GM19467 (cell line): ENCODE results near the gene ALG12.

Experiments
- ATAC-seq: cut with Tn5 transposase; IDR thresholded peaks from one replicate; pipeline ENCODE4 v1.9.1; 2021; ENCODE audit warnings: mild to moderate bottlenecking, moderate library complexity; ENCODE audit not compliant: unreplicated experiment

The ALG12 gene

GRCh38 chr22:49913446-49913845 is 4.8 kb downstream of the ALG12 start:
- ATAC-seq: no peak

GRCh38 chr22:49913026-49913425 is 5.2 kb downstream of the ALG12 start:
- ATAC-seq: no peak

DNA sequence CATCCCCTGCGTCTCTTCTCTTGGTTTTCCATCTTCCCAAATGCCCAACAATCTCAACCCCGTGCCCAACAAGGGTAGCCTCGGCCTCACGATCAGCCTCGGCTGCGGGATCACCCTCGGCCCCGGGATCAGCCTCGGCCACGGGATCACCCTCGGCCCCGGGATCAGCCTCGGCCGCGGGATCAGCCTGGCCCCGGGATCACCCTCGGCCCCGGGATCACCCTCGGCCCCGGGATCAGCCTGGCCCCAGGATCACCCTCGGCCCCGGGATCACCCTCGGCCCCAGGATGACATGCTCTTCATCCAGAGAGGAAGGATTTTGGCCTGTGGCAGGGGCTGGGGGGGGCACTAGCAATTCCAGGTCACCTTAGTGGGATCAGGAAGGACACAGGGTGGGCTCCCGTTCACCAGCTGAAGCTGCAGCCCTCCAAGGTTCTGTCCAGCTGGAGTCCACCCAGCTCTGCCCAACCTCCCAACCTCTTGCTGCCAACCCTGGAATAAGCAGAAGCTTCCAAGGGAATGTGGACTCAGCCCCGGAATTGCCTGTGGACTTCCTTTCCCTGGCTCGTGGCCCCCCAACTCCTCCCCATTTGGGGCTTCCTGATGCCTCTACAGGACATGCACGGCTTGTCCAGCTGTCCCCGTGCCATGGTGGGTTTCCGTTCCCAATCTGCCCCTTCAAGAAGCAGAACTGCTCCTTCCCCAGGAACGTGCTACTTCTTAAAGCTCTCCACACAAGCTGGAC is 6.2 kb downstream of the ALG12 start:
- ATAC-seq: no peak

DNA sequence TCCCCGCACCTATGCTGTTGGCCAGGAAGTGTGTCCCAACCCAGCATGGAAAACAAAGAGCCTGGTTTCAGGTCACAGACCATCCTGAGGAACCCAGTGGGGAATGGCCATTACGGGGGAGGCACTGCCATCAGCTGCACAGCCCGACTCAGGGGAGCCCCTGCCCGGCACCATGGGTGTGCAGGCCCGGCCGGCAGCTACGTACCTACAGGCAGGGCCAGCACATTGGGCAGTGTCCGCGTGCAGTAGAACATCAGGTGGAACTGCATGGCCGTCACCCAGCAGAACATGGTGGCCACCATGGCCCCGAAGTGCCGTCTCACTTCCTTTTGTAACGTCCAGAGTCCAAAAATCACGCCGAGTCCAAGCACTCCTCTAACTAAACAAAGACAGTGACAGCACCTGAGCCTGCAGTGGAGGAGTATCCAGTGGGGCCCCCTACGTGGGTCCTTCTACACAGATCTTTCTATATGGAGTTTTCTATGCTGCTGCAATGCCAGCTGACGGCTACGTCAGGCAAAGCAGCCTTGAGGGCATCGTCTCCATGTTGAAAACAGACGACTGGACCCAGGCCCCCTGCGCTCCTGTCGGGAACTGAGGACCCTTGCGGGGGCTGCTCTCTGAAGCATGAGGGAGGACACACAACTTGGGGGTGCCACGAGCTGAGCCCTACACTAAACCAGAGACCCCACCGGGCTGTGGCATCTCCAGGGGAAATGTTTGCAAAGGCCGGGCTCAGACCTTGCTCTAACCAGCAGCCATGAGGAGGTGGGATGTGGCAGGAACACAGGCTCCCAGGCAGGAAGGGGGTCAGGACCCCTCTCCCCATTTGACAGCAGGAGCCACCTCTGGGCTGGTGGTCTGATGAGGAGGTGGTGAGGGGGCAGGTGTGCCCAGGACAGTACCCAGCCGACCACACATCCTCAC is 7.7 kb downstream of the ALG12 start:
- no peak for ATAC-seq

DNA sequence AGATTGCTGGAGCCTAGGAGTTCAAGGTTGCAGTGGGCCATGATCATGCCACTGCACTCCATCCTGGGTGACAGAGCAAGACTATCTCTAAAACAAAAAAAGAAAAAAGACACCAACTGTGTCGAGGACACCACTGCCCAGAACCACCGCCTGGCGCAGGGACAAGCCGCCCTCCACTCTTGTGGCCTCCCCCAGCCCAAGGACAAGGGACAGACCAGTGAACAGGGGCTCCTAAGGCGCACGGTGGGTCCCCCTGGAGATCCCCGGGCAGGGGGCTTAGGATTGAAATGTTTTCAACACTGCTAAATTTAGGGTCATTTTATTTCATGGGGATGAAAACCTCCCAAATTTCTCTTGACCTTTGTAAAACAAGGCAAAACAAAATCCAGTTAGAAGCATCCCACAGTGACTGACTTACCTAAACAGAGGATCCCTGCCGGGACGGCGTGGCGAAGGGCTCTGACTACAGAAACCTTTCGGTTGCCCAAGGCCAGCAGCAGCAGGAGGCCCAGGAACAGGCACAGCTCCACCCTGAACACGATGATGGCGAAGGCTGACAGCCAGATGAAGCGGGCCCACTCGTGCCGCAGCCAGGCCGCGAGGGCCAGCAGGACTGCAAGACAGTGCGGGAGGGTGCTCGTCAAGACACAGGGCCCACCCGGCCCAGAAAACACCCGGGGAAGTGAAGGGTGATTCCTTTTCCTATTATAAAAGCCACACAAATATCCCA is 8.6 kb downstream of the ALG12 start:
- no peak for ATAC-seq

DNA sequence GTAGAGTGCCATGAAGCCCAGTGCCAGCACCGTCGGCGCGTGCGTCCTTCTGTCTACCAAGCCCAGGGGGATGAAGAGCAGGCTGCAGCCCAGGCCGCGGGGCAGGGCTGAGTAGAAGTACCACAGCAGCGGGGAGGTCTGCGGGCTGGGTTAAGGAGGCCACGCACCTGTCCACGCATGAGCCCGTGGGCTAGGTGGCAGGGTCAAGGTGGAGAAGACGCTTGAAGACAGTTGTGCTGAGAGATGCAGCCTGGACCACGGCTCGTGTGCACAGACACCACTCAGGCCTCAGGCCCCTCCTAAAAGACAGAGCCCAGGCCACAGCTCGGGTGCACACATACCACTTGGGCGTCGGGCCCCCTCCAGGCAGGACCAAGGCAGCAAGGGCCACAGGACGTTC is 10.4 kb downstream of the ALG12 start:
- ATAC-seq: no peak

GRCh38 chr22:49906799-49907290 is 11.4 kb downstream of the ALG12 start:
- ATAC-seq: no peak

DNA sequence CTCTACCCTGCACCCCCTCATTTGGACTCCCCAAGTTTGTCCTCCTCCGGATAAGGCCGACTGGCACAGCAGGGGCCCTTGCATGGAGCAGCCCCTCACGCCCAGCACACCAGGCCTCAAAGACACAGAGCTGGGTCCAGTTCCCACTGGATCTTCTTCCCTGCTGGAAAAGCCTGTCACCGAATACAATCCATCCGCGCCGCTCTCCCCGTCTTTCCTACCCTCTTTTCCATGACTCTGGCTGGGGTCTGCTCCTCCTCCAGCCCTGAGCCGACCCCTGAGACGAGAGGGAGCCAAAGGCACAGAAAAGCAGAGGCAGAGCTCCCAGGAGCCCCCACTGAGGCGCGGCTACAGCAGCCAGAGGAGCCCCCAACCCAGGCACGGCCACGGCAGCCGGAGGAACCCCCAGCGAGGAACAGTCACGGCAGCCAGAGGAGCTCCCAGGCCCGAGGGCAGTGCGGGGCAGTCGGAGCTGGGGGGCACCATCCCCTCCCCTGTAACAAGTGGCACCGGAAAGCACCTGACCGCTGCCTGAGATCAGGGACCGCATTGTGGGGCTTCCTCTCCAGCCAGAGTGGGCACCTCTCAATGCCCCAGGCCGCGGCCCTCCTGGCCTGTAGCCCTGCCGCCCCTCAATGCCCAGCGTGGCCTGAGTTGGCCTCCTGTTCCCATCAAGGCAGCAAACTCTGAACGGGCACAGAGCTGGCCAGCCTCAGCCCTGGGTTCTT is 12.0 kb downstream of the ALG12 start:
- no peak for ATAC-seq

GRCh38 chr22:49905465-49905864 is 12.8 kb downstream of the ALG12 start:
- no peak for ATAC-seq

GRCh38 chr22:49904040-49904369 is 14.2 kb downstream of the ALG12 start:
- no peak for ATAC-seq

GRCh38 chr22:49903322-49904039 is 14.8 kb downstream of the ALG12 start:
- ATAC-seq: no peak

- ATAC-seq: no peak
Measured at GRCh38 chr22:49901457-49901856, 16.8 kb downstream of the ALG12 start.

GRCh38 chr22:49900441-49901230 is 17.6 kb downstream of the ALG12 start:
- no peak for ATAC-seq

DNA sequence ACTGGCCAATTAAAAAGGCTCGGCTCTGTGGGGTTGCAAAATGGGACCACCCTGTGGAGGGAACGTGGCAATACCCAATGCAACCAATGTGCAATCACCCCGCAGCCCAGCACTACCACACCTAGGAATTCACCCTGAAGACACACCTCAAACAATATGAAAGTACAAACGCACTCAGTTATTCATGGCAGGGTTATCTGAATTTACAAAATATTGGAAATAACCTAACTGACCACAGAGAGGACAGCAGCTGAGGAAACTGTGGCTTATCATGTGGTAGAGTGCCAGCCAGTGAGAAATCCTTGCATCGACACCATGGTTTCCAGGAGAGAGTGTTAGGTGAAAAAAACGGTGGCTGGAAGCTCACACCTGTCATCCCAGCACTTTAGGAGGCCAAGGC is 18.7 kb downstream of the ALG12 start:
- ATAC-seq: no peak

GRCh38 chr22:49897015-49897684 is 21.1 kb downstream of the ALG12 start:
- no peak for ATAC-seq

- ATAC-seq: no peak
Measured at GRCh38 chr22:49896201-49896600, 22.0 kb downstream of the ALG12 start.

DNA sequence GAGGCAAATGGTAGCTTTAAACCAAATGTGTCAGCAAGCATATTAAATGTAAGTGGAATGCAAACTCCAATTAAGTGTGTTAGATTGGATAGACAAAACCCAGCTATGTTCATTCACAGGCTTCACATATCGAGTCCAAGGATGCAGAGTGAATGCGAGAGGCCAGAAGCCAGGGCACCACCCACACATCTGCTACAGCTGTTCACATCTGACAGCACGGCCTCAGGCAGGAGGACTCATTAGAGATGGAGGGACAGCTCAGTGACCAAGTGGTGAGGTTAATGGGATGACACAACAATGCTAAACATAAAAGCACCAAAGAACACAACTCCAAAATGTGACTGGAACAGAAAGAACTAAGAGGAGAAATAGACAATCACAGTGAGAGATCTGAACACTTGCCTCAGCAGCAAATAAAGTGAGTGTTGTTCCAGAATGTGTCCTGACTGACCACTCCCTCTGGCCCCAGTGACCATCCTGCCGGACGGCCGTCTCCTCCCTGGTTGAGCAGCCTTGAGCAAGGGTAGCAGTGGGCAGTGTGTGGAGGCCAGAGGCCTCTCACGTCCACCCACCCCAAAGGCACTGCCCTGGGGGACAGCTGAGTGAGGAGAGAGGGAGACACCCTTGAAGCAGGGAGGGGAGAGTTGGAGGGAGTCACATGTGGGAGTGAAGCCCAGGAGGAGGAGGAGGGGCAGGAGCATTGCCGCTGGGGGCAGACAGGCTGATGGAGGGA is 23.8 kb downstream of the ALG12 start:
- ATAC-seq: no peak

- no peak for ATAC-seq
Measured at GRCh38 chr22:49893025-49893424, 25.2 kb downstream of the ALG12 start.
